Fibroblast of skin of back (primary cell): Measurements from ENCODE around the gene RINL.

Experiments
- DNase-seq: peaks from one replicate; pipeline ENCODE4 v3.0.0-alpha.2; 2013

RINL gene

GRCh38 chr19:38848299-38849146 is 29.6 kb downstream of the RINL start:
- no peak for DNase-seq

- no peak for DNase-seq
These were observed 32.0 kb downstream of the RINL start for GRCh38 chr19:38846097-38846496.

- no peak for DNase-seq
These were observed 32.6 kb downstream of the RINL start for GRCh38 chr19:38845374-38846024.

DNA sequence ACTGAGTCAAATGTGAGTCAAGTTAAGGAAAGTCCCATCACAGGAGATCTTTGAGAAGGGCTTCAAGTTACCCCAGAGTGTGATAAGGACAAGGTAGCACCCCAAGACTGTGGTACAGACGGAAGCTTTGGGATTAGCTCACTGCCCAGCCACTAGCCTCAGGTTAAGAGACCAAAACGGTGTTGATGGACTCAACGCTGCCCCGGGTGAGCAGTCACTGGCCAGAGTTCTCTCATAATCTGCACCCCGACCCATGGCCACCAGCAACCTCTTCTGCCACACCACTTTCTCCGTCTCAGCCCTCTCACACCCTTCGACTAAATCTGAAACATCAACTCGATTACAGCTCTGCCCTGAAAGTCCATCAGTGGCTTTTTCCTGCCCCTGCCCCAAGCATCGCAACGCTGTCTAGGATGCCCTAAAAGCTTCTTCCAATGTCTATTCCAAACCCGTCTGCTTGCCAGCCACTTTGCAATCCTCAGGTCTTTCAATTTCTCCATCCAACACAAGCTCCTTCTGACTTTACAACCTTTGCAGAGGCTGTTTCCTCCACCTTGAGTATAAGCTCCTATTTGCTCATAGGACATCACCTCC is 33.9 kb downstream of the RINL start:
- no peak for DNase-seq

DNA sequence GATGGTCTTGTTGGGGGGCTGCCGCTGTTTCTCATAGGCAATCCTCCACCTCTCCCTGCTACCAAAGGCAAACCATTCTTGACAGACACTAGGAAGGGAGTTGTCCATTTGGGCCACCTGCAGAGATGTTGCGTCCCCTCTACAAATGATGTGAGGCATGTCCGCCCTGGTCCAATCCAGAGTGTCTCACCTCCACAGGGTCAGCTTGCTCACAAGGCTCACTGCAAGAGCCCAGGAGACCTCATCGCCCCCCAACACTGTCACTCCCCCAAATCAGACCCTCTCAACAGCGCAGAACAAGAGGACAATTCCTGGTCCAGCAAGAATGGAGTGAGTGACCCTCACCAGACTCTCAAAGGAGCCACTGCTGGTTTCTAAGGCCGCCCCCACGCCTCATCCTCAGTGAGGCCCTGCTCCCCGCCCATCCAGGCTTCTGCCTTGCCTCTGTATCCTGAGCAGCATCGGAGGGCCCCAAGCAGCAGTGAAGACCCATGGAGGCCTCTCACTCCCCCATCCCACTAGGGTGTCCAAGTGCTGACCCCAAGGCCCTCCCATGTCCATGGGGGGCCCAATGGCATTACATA is 34.8 kb downstream of the RINL start:
- no peak for DNase-seq

DNA sequence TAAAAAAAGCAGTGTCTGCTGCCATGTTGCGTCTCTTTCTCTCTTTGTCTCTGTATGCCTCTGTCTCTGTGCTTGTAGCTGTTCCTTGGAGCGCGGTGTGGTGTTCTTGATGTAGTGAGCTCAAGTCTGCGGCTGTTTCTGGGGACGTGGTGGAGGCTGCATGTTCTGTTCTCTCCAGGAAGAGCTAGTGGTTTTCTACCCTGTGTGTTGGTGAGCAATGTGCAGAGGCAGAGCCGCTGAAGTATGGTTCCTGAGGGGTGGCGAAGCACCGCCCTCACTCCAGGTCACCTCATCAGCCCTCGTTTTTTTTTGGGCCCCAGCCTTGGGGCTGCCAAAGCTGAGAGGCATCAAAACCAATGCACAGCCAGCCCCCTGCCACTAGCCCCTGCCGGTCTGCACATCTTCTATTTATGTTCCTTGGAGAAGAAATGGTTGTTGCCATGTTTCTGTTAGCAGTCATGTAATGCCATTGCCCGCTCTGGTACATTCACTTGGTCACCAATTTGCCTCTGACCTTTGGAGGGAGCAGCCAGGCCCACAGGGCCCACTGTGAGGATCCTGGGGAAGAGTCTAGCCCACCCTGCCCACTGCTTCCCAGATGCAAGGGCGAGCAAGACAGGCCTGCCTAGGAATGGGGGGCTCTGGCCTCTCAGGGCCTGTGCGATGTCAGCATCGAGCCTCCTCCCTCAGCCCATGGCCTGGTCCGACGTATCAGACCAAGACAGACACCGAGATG is 35.5 kb downstream of the RINL start:
- no peak for DNase-seq

GRCh38 chr19:38841787-38842438 is 36.2 kb downstream of the RINL start:
- no peak for DNase-seq

DNA sequence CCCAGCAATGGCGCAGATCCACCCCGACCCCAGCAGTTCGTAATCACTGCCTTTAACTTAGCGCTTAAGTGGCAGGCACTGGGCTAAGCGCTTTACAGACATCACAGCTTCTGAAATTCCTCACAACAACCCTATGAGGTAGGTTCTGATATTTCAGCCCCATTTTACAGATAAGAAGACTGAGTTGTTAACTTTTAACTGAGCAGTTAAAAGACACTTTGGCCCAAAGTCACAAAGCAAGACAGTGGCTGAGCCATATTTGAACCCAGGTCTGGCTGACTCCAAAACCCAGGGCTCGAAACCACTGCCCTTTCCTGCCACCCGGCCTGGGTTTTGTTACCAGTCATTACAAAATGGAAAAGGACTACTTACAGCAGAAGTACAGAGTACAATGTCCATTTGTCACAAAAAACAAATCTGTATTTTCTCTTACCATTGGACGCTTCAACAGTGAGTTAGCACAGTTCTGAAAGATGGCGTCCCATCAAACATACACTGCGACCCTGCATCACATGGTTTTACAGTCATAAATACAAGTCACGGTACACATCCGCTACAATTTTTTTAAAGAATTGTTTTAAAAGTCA is 36.8 kb downstream of the RINL start:
- no peak for DNase-seq

DNA sequence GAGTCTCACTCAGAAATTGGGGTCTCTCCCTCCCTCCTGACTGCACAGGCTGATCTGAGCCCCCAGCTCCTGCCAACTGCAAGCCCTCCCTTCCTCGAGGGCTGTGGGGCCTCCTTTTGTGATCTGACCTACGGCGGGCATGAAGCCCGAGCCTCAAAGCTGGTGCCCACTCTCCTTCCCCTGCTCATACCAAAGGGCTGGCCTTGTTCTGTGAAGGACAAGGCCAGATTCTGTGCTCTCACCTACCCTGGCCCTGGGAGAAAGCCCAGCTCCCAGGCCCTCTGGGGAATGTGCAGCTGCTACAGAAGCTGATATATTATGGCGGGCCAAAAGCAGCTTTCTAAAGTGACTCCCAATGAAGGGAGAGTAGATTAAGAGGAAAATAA is 37.5 kb downstream of the RINL start:
- DNase-seq: no peak

- DNase-seq: no peak
These were observed 38.1 kb downstream of the RINL start for GRCh38 chr19:38839816-38840582.

DNA sequence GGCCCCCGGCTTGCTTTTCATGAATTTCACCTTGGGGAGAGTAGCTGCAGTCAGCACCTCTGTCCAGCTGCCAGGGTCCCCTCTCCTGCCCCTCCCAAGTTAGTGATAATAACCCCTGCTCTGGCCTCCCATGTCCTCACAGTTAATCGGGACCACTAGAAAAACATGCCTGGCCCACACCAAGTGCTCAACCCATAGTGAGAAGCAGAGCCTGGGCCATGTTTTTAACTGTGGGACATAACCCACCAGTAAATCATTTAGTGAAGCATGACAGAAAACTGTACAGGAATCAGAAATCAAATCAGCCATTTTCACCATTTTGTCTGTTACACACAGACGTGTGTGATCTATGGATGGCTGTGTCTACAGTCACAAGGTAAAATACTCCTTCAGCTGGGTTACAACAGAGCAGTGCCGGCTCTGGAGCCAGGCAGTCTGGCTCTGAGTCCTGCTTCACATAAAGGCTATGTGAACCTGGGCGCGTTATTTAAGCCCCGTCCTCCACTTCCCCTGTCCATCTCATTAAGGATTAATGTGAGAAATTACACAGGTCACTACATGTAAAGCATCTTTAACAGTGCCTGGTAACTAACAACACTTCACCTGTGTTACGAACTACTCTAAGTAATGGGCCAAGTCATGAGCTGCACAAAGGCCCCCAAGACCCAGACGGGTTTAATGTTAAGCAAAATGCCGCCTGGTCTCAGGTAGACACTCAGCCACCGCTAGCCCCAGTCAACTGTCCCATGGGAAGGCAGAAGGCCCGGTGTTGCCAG is 38.9 kb downstream of the RINL start:
- no peak for DNase-seq

DNA sequence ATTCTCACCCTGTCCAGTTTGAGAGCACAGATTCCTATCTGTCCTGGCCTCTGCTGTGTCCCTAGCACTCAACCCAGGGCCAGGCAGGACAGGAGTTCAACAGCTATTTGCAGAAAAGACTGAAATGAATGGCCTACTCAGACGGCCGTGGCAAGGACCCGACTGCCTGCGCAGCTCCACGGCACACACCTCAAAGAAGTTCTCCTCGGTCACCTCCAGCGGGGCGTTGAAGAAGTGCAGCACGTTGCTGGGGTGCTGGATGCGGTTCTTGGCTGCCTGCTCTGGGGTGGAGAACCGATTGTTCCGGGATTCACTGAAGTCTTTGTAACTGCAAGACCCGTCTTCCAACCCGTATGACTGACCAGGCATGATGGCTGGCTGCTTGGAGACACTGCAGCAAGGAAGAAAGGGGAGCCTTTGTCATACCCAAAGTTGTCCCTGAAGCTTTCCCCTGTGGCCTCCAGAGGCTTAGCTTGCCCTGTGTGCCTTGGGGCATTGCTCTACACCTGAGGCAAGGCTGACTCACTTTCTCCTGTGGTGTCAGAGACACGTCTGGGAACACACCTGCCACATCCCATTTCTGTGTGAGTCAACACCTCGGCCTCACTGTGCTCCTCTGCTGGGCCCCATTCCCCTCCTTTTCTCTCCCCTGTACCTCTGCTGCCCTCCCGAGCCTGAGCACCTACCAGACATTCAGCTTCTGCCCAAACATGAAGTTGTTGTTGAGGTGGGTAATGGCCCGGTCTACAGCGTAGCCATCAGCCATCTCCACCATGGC is 39.7 kb downstream of the RINL start:
- DNase-seq: no peak

DNA sequence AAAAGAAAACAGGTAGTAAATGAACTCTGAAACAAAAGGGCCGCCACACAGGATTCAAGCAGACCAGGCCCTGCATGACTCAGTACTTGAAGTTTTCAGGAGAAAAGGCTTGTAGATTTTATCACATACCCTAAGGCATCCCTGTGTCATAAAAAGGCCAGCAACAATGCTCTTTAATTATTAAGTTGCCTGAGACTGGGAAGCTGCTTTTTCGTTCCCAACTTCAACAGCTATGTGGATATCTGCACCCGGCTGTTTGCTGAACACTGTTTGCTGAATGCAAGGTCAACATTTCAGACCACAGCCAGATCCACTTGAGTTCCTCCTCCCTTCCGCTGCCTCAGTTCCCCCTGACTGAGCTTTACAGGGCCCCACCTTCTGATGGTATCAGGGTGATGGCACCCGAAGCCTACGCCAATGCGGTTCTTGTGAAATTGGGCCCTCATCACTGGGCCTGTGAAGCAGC is 40.4 kb downstream of the RINL start:
- DNase-seq: no peak

DNA sequence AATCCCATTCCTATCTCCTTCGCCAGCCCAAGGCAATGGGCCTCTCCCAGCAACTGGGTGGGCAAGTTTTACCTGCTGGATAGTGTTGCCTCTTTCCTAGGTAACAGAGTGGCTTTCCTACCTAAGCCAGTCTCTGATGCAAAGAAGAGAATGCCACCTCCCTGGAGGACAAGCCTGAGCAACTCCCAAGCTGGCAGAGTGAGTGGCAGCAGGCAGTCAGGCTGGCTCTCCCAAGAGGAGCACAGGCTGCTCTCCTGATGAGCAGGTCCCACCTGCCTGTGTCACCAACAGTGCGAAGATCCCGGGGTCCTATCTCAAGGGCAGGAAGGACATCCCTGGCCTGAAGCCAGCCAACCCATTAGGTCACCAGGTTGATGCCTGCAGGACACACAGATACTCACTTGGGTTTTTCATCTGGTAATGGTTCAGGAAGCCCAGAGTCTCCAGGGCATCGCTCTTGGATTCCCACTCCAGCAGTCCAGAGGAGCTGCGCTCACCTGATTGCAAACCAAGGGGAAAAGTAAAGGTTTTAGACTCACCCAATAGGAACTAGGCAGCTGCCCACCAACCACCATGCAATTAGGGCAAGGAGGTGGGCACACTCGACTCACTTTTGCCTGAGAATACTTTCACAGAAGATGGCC is 41.0 kb downstream of the RINL start:
- DNase-seq: no peak

DNA sequence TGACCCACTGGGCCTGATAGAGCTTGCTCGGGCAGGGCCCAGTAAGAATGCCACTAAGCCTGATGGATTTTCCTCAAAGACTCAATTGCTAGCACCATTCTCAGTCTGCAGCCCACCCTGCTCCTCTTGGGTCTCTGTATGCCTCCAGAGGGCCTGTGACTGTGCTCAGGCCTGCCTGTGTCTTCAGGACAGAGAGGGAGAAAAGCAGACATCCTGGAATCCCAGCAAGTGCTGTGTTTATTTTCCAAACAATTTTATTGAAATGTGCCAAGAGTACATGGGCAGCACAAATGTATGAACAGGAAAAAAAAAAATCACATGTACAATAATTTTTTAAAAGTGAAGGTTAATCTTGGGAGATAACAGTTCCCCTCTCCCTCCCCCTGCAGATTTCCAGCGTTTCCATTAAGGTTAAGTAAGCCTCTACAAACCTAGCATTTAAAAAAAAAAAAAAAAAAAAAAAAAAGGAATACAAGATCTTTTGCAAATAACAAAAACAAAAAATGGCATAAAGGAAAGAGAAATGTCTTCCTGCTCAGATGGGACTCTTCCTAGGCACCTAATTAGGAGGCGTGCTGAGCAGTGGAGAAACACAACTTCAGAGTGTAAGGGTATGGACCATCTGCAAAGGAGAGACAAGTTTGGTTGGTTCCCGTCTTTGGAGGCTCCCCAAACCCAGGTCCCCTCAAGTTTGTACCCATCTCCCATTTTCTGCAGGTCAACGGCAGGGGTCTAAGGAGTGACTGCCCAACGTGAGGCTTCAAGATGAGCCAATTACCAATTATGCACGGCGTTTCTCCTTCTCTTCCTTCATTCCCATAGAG is 41.7 kb downstream of the RINL start:
- DNase-seq: no peak

GRCh38 chr19:38834590-38834989 is 43.5 kb downstream of the RINL start:
- DNase-seq: no peak

GRCh38 chr19:38834104-38834490 is 44.0 kb downstream of the RINL start:
- DNase-seq: no peak

DNA sequence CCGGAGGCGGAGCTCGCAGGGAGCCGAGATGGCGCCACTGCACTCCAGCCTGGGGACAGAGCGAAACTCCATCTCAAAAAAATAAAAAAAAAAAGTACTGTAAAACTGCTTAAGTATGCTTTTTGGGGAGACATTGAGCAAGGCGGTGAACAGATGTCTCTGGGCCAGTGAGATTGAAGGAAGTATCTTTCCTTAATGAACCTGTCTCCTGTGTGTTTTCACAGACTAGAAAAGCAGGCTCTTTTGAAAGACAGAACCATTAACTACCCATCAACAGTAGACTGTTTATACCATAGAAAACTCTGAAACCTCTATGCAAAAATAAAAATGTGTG is 45.0 kb downstream of the RINL start:
- no peak for DNase-seq
